PC-9 (cell line): Measurements from ENCODE around the gene CDC14A.
"Not testable (repeated sequence)": the region's sequence is repeated elsewhere in the genome, so short reads cannot be mapped to it uniquely, and the experiment has no call there.

Experiments used
- EZH2 ChIP-seq: fragments of 200-600 bp; sonication (generic); IDR thresholded peaks from 2 replicates; pipeline ENCODE4 v1.8.0; 2017; ENCODE audit warnings: antibody characterized with exemption, low read depth
- TF ChIP-seq, protein P1 (sequence below): fragments of 200-600 bp; sonication (generic); conservative IDR thresholded peaks from 2 replicates; pipeline ENCODE4 v1.6.1; 2017; ENCODE audit warnings: mixed run types, antibody characterized with exemption, mild to moderate bottlenecking, moderate library complexity

DNA sequence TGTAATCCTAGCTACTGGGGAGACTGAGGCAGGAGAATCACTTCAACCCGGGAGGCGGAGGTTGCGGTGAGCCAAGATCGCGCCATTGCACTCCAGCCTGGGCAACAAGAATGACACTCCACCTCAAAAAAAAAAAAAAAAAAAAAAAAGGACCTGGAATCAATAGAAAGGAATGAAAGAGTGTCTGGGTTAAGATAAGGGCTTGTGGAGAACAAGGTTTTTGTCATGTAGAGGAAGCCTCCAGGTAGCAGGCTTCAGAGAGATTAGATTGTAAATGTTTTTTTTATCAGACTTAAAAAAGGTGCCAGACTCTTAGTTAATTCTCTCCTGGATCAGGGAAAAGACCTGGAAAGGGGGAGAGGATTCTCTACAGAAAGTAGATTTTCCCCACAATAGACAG, 14.4 kb upstream of the CDC14A start:
- TF ChIP-seq, protein P1, sequence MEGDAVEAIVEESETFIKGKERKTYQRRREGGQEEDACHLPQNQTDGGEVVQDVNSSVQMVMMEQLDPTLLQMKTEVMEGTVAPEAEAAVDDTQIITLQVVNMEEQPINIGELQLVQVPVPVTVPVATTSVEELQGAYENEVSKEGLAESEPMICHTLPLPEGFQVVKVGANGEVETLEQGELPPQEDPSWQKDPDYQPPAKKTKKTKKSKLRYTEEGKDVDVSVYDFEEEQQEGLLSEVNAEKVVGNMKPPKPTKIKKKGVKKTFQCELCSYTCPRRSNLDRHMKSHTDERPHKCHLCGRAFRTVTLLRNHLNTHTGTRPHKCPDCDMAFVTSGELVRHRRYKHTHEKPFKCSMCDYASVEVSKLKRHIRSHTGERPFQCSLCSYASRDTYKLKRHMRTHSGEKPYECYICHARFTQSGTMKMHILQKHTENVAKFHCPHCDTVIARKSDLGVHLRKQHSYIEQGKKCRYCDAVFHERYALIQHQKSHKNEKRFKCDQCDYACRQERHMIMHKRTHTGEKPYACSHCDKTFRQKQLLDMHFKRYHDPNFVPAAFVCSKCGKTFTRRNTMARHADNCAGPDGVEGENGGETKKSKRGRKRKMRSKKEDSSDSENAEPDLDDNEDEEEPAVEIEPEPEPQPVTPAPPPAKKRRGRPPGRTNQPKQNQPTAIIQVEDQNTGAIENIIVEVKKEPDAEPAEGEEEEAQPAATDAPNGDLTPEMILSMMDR = not testable (repeated sequence)
- TF ChIP-seq EZH2 = not testable (repeated sequence)
